Measurements from ENCODE around the gene CSF2RB.
A peak's percentile ranks its signal among the peaks of the same experiment; 100 is the strongest.

The CSF2RB gene

GRCh38 chr22:36977401-36977861, 64.0 kb downstream of the CSF2RB start:
- DNase-seq (ENCODE audit: extremely low read depth, low read depth) = no peak
- H3K4me3 ChIP-seq (replicated peaks; ENCODE audit: low read depth, low read length) = peak overlapping the region; percentile 37
- peak; percentile 43 for TF ChIP-seq CTCF (IDR thresholded peaks at IDR 0.05; ENCODE audit: low read depth, low read length, missing control alignments)

DNA sequence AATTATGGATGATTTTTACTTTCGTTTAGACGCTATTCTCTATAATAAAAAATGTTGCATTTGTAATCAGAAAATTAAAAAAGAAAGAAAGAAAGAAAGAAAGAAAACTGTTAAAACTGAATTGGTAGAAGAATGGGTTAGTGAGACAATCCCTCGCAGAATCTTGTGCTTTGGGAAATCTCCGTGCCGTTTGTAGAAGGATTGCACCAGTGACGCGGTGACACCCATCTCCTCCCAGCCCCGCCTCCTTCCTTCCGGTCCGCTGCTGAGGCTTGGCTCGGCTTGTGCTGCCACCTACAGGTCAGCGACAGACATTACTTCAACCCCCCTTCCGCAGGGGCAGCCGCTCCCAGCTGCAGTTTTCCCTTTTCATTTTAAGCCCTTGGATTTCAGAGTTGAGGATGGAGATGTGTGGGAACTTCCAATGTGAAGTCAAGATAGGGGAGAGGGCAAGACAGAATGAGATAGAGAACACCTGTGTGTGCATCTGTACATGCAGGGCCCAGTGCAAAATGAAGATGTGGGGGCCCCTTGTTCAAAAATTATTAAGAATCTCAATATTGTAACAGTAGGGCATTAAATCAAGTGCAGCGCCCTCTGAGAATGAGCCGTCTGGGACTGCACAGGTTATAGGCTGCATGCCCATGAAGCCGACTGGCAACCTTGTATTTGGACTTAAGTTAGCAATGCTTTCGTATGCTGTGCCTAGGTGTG, 64.7 kb downstream of the CSF2RB start:
- DNase-seq (ENCODE audit: extremely low read depth, low read depth) = peak; percentile 56
- H3K4me3 ChIP-seq (replicated peaks; ENCODE audit: low read depth, low read length) = peak overlapping the region; percentile 37
- peak; percentile 88 for TF ChIP-seq CTCF (IDR thresholded peaks at IDR 0.05; ENCODE audit: low read depth, low read length, missing control alignments)

- no peak for TF ChIP-seq CTCF (IDR thresholded peaks at IDR 0.05; ENCODE audit: low read depth, low read length, missing control alignments)
- H3K4me3 ChIP-seq (replicated peaks; ENCODE audit: low read depth, low read length) = no peak overlapping the region
- DNase-seq (ENCODE audit: extremely low read depth, low read depth) = no peak
Measured at GRCh38 chr22:36979016-36979910, 65.8 kb downstream of the CSF2RB start.

- no peak for DNase-seq (ENCODE audit: extremely low read depth, low read depth)
- no peak overlapping the region for H3K4me3 ChIP-seq (replicated peaks; ENCODE audit: low read depth, low read length)
- TF ChIP-seq CTCF (IDR thresholded peaks at IDR 0.05; ENCODE audit: low read depth, low read length, missing control alignments) = no peak
Measured at GRCh38 chr22:36981247-36981775, 67.9 kb downstream of the CSF2RB start.

GRCh38 chr22:36982136-36982535, 68.7 kb downstream of the CSF2RB start:
- no peak for DNase-seq (ENCODE audit: extremely low read depth, low read depth)

More at GRCh38 chr22:36982136-36982535, 68.7 kb downstream of the CSF2RB start:
- TF ChIP-seq CTCF (IDR thresholded peaks at IDR 0.05; ENCODE audit: low read depth, low read length, missing control alignments) = peak; percentile 15
- H3K4me3 ChIP-seq (replicated peaks; ENCODE audit: low read depth, low read length) = no peak overlapping the region
